B cell (primary cell): Measurements from ENCODE around the gene TMSB4X. TPM values are rescaled to one million over a fixed set of nuclear protein-coding genes. Genes with fewer than 3 reads are reported as not detected.
A peak's percentile ranks its signal among the peaks of the same experiment; 100 is the strongest.

Experiments
- ATAC-seq: fragments of 200-7000 bp; cut with Tn5 transposase; one replicate; pipeline ENCODE4 v1.10.0; 2021; ENCODE audit warnings: low read depth, mild to moderate bottlenecking, moderate number of reproducible peaks, moderate library complexity
- CTCF ChIA-PET: fragments of 350-600 bp; sonication (Branson Sonifier 250); formaldehyde crosslinking; loops from one replicate; lab custom pipeline; 2021; ENCODE audit warnings: antibody characterized with exemption, inconsistent platforms; lab: Charles Lee
- POLR2A ChIA-PET: fragments of 350-600 bp; sonication (Branson Sonifier 250); formaldehyde crosslinking; loops from one replicate; lab custom pipeline; 2021; ENCODE audit warnings: antibody characterized with exemption; lab: Charles Lee
- DNase-seq: peaks from one replicate; pipeline ENCODE4 v3.0.0; 2013
- H2AFZ ChIP-seq: 2 replicates; pipeline ENCODE4 v1.6.1; 2012; ENCODE audit warnings: mild to moderate bottlenecking, low read depth, low read length; ENCODE audit not compliant: insufficient read depth, poor library complexity, severe bottlenecking
- H3K27ac ChIP-seq, 2 donors: 1 replicate in 1 of 2; 2 replicates in 1 of 2; pipeline ENCODE4 v1.5.1; 2012 to 2013; ENCODE audit warnings: low read length in 2 of 2, mild to moderate bottlenecking in 2 of 2, moderate library complexity in 1 of 2
- H3K27me3 ChIP-seq, 4 experiments: fragments of 200-600 bp in 1 of 4; sonication (generic) in 1 of 4; replicated peaks in 1 of 4; 1 replicate in 2 of 4; 2 replicates in 2 of 4; pipeline versions ENCODE4 v1.6.1 to v1.7.0; 2013 to 2016; ENCODE audit warnings: low read length in 3 of 4, mild to moderate bottlenecking in 2 of 4, mixed read lengths in 1 of 4, moderate library complexity in 1 of 4; ENCODE audit not compliant: insufficient read depth in 4 of 4, control insufficient read depth in 3 of 4; ENCODE audit errors: control extremely low read depth in 1 of 4
- H3K36me3 ChIP-seq, 2 experiments: replicated peaks in 1 of 2; 1 replicate in 1 of 2; 2 replicates in 1 of 2; pipeline versions ENCODE4 v1.6.1 to v1.7.1; 2013; ENCODE audit warnings: low read length in 1 of 2; ENCODE audit not compliant: insufficient read depth in 2 of 2, control insufficient read depth in 1 of 2; ENCODE audit errors: control extremely low read depth in 1 of 2, extremely low read depth in 1 of 2
- H3K4me1 ChIP-seq, 2 donors: fragments of 200-600 bp in 1 of 2; sonication (generic) in 1 of 2; 1 replicate in 1 of 2; 2 replicates in 1 of 2; pipeline versions ENCODE4 v1.5.1 to v1.6.1; 2013 to 2017; ENCODE audit warnings: low read length in 2 of 2; ENCODE audit not compliant: control insufficient read depth in 2 of 2, insufficient read depth in 2 of 2
- H3K4me2 ChIP-seq: replicated peaks from 2 replicates; pipeline ENCODE3; 2012; ENCODE audit warnings: mild to moderate bottlenecking, low read depth, low read length; ENCODE audit not compliant: poor library complexity, severe bottlenecking
- H3K4me3 ChIP-seq, 5 experiments: fragments of 200-600 bp in 1 of 5; sonication (generic) in 1 of 5; 1 replicate in 3 of 5; 2 replicates in 2 of 5; pipeline versions ENCODE4 v1.5.1 to v1.7.0; 2011 to 2016; ENCODE audit warnings: low read length in 4 of 5, mild to moderate bottlenecking in 4 of 5, low read depth in 2 of 5, control low read depth in 1 of 5, moderate library complexity in 1 of 5; ENCODE audit not compliant: insufficient read depth in 1 of 5; ENCODE audit errors: control extremely low read depth in 1 of 5, extremely low read depth in 1 of 5
- H3K79me2 ChIP-seq: fragments of 200-600 bp; sonication (generic); one replicate; pipeline ENCODE4 v1.6.0; 2016; ENCODE audit warnings: low read length; ENCODE audit not compliant: control insufficient read depth, insufficient read depth
- H3K9ac ChIP-seq: fragments of 200-600 bp; sonication (generic); 2 replicates; pipeline ENCODE4 v1.6.1; 2017; ENCODE audit warnings: mild to moderate bottlenecking, low read length, moderate library complexity
- H3K9me3 ChIP-seq, 3 donors: one replicate each; pipeline versions ENCODE4 v1.6.1 to v1.7.1; 2013; ENCODE audit warnings: low read length in 2 of 3; ENCODE audit not compliant: control insufficient read depth in 2 of 3, insufficient read depth in 1 of 3; ENCODE audit errors: control extremely low read depth in 1 of 3
- H4K20me1 ChIP-seq: 2 replicates; pipeline ENCODE4 v1.6.0; 2012; ENCODE audit warnings: mild to moderate bottlenecking, low read length; ENCODE audit not compliant: insufficient read depth, control insufficient read depth, poor library complexity, severe bottlenecking
- H3K27ac Mint-ChIP-seq: one replicate; pipeline ENCODE4 v1.8.0; 2021; ENCODE audit warnings: mixed read lengths
- H3K27me3 Mint-ChIP-seq: one replicate; pipeline ENCODE4 v1.8.0; 2021; ENCODE audit warnings: mixed read lengths
- H3K4me1 Mint-ChIP-seq: one replicate; pipeline ENCODE4 v1.8.0; 2021; ENCODE audit warnings: mixed read lengths
- H3K4me3 Mint-ChIP-seq: one replicate; pipeline ENCODE4 v1.8.0; 2021; ENCODE audit warnings: mixed read lengths
- H3K9me3 Mint-ChIP-seq: one replicate; pipeline ENCODE4 v1.8.0; 2022; ENCODE audit warnings: mixed read lengths; ENCODE audit not compliant: insufficient read depth
- CTCF ChIP-seq: fragments of 200-600 bp; IDR thresholded peaks from one replicate; pipeline ENCODE4 v1.8.0; 2022; ENCODE audit warnings: antibody characterized with exemption, mild to moderate bottlenecking
- EZH2 ChIP-seq: IDR thresholded peaks from 2 replicates; pipeline ENCODE4 v1.6.1; 2012; ENCODE audit warnings: borderline replicate concordance, low read depth, mild to moderate bottlenecking, moderate library complexity, low read length; ENCODE audit not compliant: insufficient read depth, poor library complexity, severe bottlenecking
- WGBS: methylation state at CpG from one replicate; pipeline ENCODE4 v1.1.5; 2013; ENCODE audit warnings: missing lambda C conversion rate; ENCODE audit not compliant: insufficient coverage; 5-methylcytosine and 5-hydroxymethylcytosine counted together
- intact Hi-C: fragments of 100-400 bp; cut with micrococcal nuclease; formaldehyde crosslinking; loops from one replicate; pipeline ENCODE4 v1.10.0; 2022
- polyA plus RNA-seq: library from polyadenylated mRNA; depleted of rRNA; stranded (reverse); fragments of >200 nt; gene quantifications from 2 replicates; pipeline ENCODE4 v1.2.3, GENCODE V29; 2012
- total RNA-seq, 2 donors: library from RNA; stranded (reverse); fragments of 120-200 nt in 1 of 2; gene quantifications; 1 replicate in 1 of 2; 2 replicates in 1 of 2; pipeline versions ENCODE4 v1.2.3 to v1.2.4, GENCODE V29; 2013 to 2022

The TMSB4X gene
- total and polyA plus RNA-seq, 2 donors (not counting 1 experiment from before 2014, with no cell fraction given): 2,550 to 4,850 TPM

- H2AFZ ChIP-seq: peak overlapping the region; percentile 23
- H3K4me3 ChIP-seq: peak overlapping the region in 1 of 5 experiments; percentile 42
- H3K79me2 ChIP-seq: peaks cover 47% of the 10 kb centered on the region
- ChIA-PET POLR2A (interaction anchor here (6.7 to 7.9 kb wide), 2 partner anchors 19 to 21 kb away, joined by 130 to 136 read pairs; partner anchors contain the start of gene TMSB4X), CTCF (interaction anchor here (0.6 to 4.8 kb wide), 4 partner anchors 16 to 1042 kb away, joined by 3 to 35 read pairs (median 12); partner anchors contain the start of gene TMSB4X)
- H3K27me3 Mint-ChIP-seq: no peaks in the 10 kb centered on the region
- no peaks in the 10 kb centered on the region for H3K36me3 ChIP-seq
- no peak for DNase-seq
- peak overlapping the region; percentile 15 for H3K9ac ChIP-seq
- ATAC-seq: no peak
- TF ChIP-seq CTCF: no peak
- no peak for TF ChIP-seq EZH2
- WGBS: 69% methylated on average over 4 of the region's 9 CpGs
- peaks cover 5% of the 10 kb centered on the region for H4K20me1 ChIP-seq
- peak overlapping the region; percentile 70 for H3K4me3 Mint-ChIP-seq
- peaks cover 85 to 95% of the 10 kb centered on the region in 2 donors for H3K4me1 ChIP-seq
- H3K27me3 ChIP-seq: no peaks in the 10 kb centered on the region
- H3K9me3 Mint-ChIP-seq: no peaks in the 10 kb centered on the region
- intact Hi-C loops: loop anchor here (5.0 kb wide), 1 partner anchor 303 kb away; no protein-coding TSS in a partner anchor
- no peaks in the 10 kb centered on the region for H3K9me3 ChIP-seq
- H3K27ac ChIP-seq: peak overlapping the region; percentile 95
- H3K4me1 Mint-ChIP-seq: peaks cover 75% of the 10 kb centered on the region
- H3K27ac Mint-ChIP-seq: peak overlapping the region; percentile 94
- H3K4me2 ChIP-seq: peak overlapping the region; percentile 79
These were observed 20.5 kb upstream of the TMSB4X start for GRCh38 chrX:12954376-12954775.

GRCh38 chrX:12954981-12955380, 19.9 kb upstream of the TMSB4X start:
- H3K4me1 ChIP-seq: peaks cover 84 to 95% of the 10 kb centered on the region in 2 donors
- no peaks in the 10 kb centered on the region for H3K9me3 ChIP-seq
- intact Hi-C loops: loop anchor here (5.0 kb wide), 1 partner anchor 302 kb away; no protein-coding TSS in a partner anchor
- no peaks in the 10 kb centered on the region for H3K9me3 Mint-ChIP-seq
- ATAC-seq (no peak), DNase-seq (peak; percentile 48)
- H3K4me1 Mint-ChIP-seq: peaks cover 72% of the 10 kb centered on the region
- H3K27ac ChIP-seq: peak overlapping the region; percentile 95
- peak overlapping the region in 1 of 5 experiments; percentile 42 for H3K4me3 ChIP-seq
- peak overlapping the region; percentile 70 for H3K4me3 Mint-ChIP-seq
- H3K27me3 ChIP-seq: no peaks in the 10 kb centered on the region
- WGBS: 0% methylated on average over 3 of the region's 4 CpGs
- no peaks in the 10 kb centered on the region for H4K20me1 ChIP-seq
- peak overlapping the region; percentile 79 for H3K4me2 ChIP-seq
- CTCF ChIA-PET: interaction anchor here (0.6 to 4.8 kb wide), 6 partner anchors 15 to 1042 kb away, joined by 3 to 35 read pairs (median 9); partner anchors contain the start of gene TMSB4X
- H3K79me2 ChIP-seq: peaks cover 41% of the 10 kb centered on the region
- POLR2A ChIA-PET: interaction anchor here (1.2 to 6.7 kb wide), 4 partner anchors 18 to 780 kb away, joined by 3 to 136 read pairs (median 4); partner anchors contain the start of genes OFD1, TMSB4X and TRAPPC2
- peak overlapping the region; percentile 15 for H3K9ac ChIP-seq
- peak overlapping the region; percentile 23 for H2AFZ ChIP-seq
- no peaks in the 10 kb centered on the region for H3K27me3 Mint-ChIP-seq
- TF ChIP-seq CTCF (no peak), EZH2 (no peak)
- no peaks in the 10 kb centered on the region for H3K36me3 ChIP-seq
- H3K27ac Mint-ChIP-seq: peak overlapping the region; percentile 94
